IMR-90 (cell line): ENCODE results near the gene ALDOB. TPM values are rescaled to one million over a fixed set of nuclear protein-coding genes. Genes with fewer than 3 reads are reported as not detected.
A peak's percentile ranks its signal among the peaks of the same experiment; 100 is the strongest.

Experiments used
- ATAC-seq: fragments of 200-7000 bp; cut with Tn5 transposase; 2 replicates; pipeline ENCODE4 v1.9.1; 2020; ENCODE audit warnings: low read depth, mild to moderate bottlenecking, moderate library complexity
- BruUV-seq: library from RNA; stranded (reverse); fragments of 400-500 nt; replicated peaks from 2 replicates; lab custom pipeline; 2021; lab: Mats Ljungman, UMichigan
- CTCF ChIA-PET: fragments of 300-600 bp; formaldehyde crosslinking; extraction: SDS; loops from one replicate; lab custom pipeline; 2021; ENCODE audit warnings: antibody characterized with exemption; lab: Yijun Ruan, JAX
- POLR2A ChIA-PET: fragments of 300-600 bp; sonication (Branson Sonifier 250); formaldehyde crosslinking; loops from one replicate; lab custom pipeline; 2022; ENCODE audit warnings: antibody characterized with exemption; ENCODE audit not compliant: unreplicated experiment; lab: Charles Lee
- DNase-seq: peaks from one replicate; pipeline ENCODE4 v3.0.0; 2013
- H2AFZ ChIP-seq: replicated peaks from 2 replicates; pipeline ENCODE3; 2013; ENCODE audit warnings: low read length, mild to moderate bottlenecking; ENCODE audit not compliant: poor library complexity
- H2AK5ac ChIP-seq: 2 replicates; pipeline ENCODE4 v1.6.1; 2013; ENCODE audit warnings: low read depth, low read length, inconsistent platforms
- H2AK9ac ChIP-seq: replicated peaks from 2 replicates; pipeline ENCODE3; 2013; ENCODE audit warnings: mild to moderate bottlenecking, low read depth, low read length, moderate library complexity; ENCODE audit not compliant: poor library complexity
- H2BK120ac ChIP-seq: 2 replicates; pipeline ENCODE4 v1.6.1; 2013; ENCODE audit warnings: low read depth, low read length, inconsistent platforms
- H2BK15ac ChIP-seq: 3 replicates; pipeline ENCODE4 v1.6.1; 2013; ENCODE audit warnings: low read depth, low read length, inconsistent platforms
- H2BK20ac ChIP-seq: 2 replicates; pipeline ENCODE4 v1.6.1; 2013; ENCODE audit warnings: low read depth, mild to moderate bottlenecking, inconsistent platforms, low read length, moderate library complexity
- H2BK5ac ChIP-seq: 2 replicates; pipeline ENCODE4 v1.6.1; 2013; ENCODE audit warnings: mild to moderate bottlenecking, low read depth, low read length, inconsistent platforms; ENCODE audit not compliant: poor library complexity, severe bottlenecking
- H3K14ac ChIP-seq: replicated peaks from 2 replicates; pipeline ENCODE4 v1.6.1; 2013; ENCODE audit warnings: low read depth, low read length, inconsistent platforms
- H3K18ac ChIP-seq: 2 replicates; pipeline ENCODE4 v1.6.1; 2013; ENCODE audit warnings: low read depth, low read length, control low read depth
- H3K23ac ChIP-seq: 2 replicates; pipeline ENCODE4 v1.6.1; 2013; ENCODE audit warnings: low read depth, low read length, inconsistent platforms
- H3K27ac ChIP-seq: 2 replicates; pipeline ENCODE4 v1.5.1; 2013; ENCODE audit warnings: mild to moderate bottlenecking, control low read depth, low read length; ENCODE audit not compliant: insufficient read depth
- H3K27me3 ChIP-seq: 2 replicates; pipeline ENCODE4 v1.6.1; 2013; ENCODE audit warnings: low read length; ENCODE audit not compliant: control insufficient read depth, insufficient read depth
- H3K36me3 ChIP-seq: 2 replicates; pipeline ENCODE4 v1.6.1; 2013; ENCODE audit warnings: low read length, mixed read lengths; ENCODE audit not compliant: control insufficient read depth, insufficient read depth
- H3K4ac ChIP-seq: 2 replicates; pipeline ENCODE4 v1.6.1; 2013; ENCODE audit warnings: low read depth, low read length, inconsistent platforms
- H3K4me1 ChIP-seq: 2 replicates; pipeline ENCODE4 v1.6.1; 2013; ENCODE audit warnings: low read length, mixed read lengths; ENCODE audit not compliant: control insufficient read depth, insufficient read depth
- H3K4me2 ChIP-seq: 2 replicates; pipeline ENCODE4 v1.6.1; 2013; ENCODE audit warnings: low read depth, mild to moderate bottlenecking, control low read depth, low read length, moderate library complexity
- H3K4me3 ChIP-seq: 2 replicates; pipeline ENCODE4 v1.5.1; 2013; ENCODE audit warnings: low read depth, mild to moderate bottlenecking, control low read depth, low read length, moderate library complexity; ENCODE audit not compliant: insufficient read depth
- H3K56ac ChIP-seq: 2 replicates; pipeline ENCODE4 v1.6.1; 2013; ENCODE audit warnings: low read length, inconsistent platforms; ENCODE audit not compliant: insufficient read depth; ENCODE audit errors: extremely low read depth
- H3K79me1 ChIP-seq, 2 experiments: 2 replicates each; pipeline ENCODE4 v1.6.1; 2013; ENCODE audit warnings: low read length in 2 of 2, inconsistent platforms in 1 of 2, low read depth in 1 of 2
- H3K9ac ChIP-seq: 2 replicates; pipeline ENCODE4 v1.6.1; 2013; ENCODE audit warnings: low read depth, low read length, control low read depth
- H3K9me1 ChIP-seq: 2 replicates; pipeline ENCODE4 v1.6.1; 2013; ENCODE audit warnings: low read length, inconsistent platforms; ENCODE audit not compliant: insufficient read depth
- H3K9me3 ChIP-seq: 2 replicates; pipeline ENCODE4 v1.6.1; 2013; ENCODE audit warnings: low read length; ENCODE audit not compliant: control insufficient read depth, insufficient read depth
- H4K20me1 ChIP-seq: 2 replicates; pipeline ENCODE4 v1.6.1; 2013; ENCODE audit warnings: low read length, inconsistent platforms; ENCODE audit not compliant: insufficient read depth
- H4K5ac ChIP-seq: 2 replicates; pipeline ENCODE4 v1.6.1; 2013; ENCODE audit warnings: mild to moderate bottlenecking, low read depth, low read length, control low read depth
- H4K8ac ChIP-seq, 2 experiments: 2 replicates each; pipeline ENCODE4 v1.6.1; 2013; ENCODE audit warnings: low read depth in 2 of 2, low read length in 2 of 2, control low read depth in 1 of 2, inconsistent platforms in 1 of 2
- H4K91ac ChIP-seq: 2 replicates; pipeline ENCODE4 v1.6.1; 2013; ENCODE audit warnings: low read depth, low read length, inconsistent platforms; ENCODE audit not compliant: insufficient read depth
- CEBPB ChIP-seq: IDR thresholded peaks from 2 replicates; pipeline ENCODE4 v1.6.1; 2012; ENCODE audit warnings: low read depth, low read length, improper control_type of control experiment
- RAD21 ChIP-seq: IDR thresholded peaks from 2 replicates; pipeline ENCODE4 v1.6.1; 2012; ENCODE audit warnings: low read length, improper control_type of control experiment
- WGBS, 2 experiments: methylation state at CpG; one replicate each; pipeline versions ENCODE4 v1.1.5 to v1.1.7; 2013; ENCODE audit warnings: missing lambda C conversion rate in 2 of 2; ENCODE audit not compliant: insufficient read length in 1 of 2; ENCODE audit errors: extremely low coverage in 2 of 2; 5-methylcytosine and 5-hydroxymethylcytosine counted together
- dilution Hi-C: fragments of 300-500 bp; cut with HindIII; formaldehyde crosslinking; loops from one replicate; pipeline ENCODE4 v1.14.3; 2018; ENCODE audit warnings: low sequenced_read_pairs; ENCODE audit not compliant: unreplicated experiment
- in situ Hi-C: fragments of 300-500 bp; cut with MboI; formaldehyde crosslinking; loops from 3 replicates; pipeline ENCODE4 v1.14.3; 2019; ENCODE audit warnings: low sequenced_read_pairs, inconsistent platforms, mixed read lengths
- intact Hi-C: fragments of 100-400 bp; cut with micrococcal nuclease; formaldehyde crosslinking; loops from 2 replicates; pipeline ENCODE4 v1.10.0; 2022
- polyA plus RNA-seq, 3 experiments: library from polyadenylated mRNA; depleted of rRNA; stranded (reverse); fragments of >200 nt; gene quantifications; 2 replicates each; pipeline ENCODE4 v1.2.3, GENCODE V29; 2012; ENCODE audit warnings: low replicate concordance in 1 of 3
- total RNA-seq: library from RNA; depleted of rRNA; stranded (reverse); fragments of >200 nt; gene quantifications from 2 replicates; pipeline ENCODE4 v1.2.3, GENCODE V29; 2012

ALDOB gene
- total and polyA plus RNA-seq, 2 of the 4 experiments (the other 2 are of a cell fraction): not detected

GRCh38 chr9:101399643-101399970 is 36.0 kb downstream of the ALDOB start:
- BruUV-seq: no TSS peak
- Histone ChIP-seq H3K79me1 (peaks cover 32 to 40% of the 10 kb centered on the region in 2 experiments), H3K27ac (no peak overlapping the region), H4K20me1 (no peaks in the 10 kb centered on the region), H3K18ac (no peak overlapping the region), H3K4me1 (peaks cover 2% of the 10 kb centered on the region), H3K27me3 (no peaks in the 10 kb centered on the region), H2BK120ac (no peak overlapping the region), H3K23ac (peak overlapping the region; percentile 83; the same call in 1 of the 2 replicates), H2AK9ac (no peak overlapping the region), H3K9me3 (peaks cover 2% of the 10 kb centered on the region; the same call in 1 of the 2 replicates), H4K5ac (no peak overlapping the region), H3K56ac (no peak overlapping the region), H3K4me2 (peak overlapping the region; percentile 97), H3K36me3 (peaks cover 18% of the 10 kb centered on the region), H3K9ac (peak overlapping the region; percentile 74; the same call in 1 of the 2 replicates), H2BK20ac (no peak overlapping the region), H3K4ac (no peak overlapping the region), H2BK15ac (no peak overlapping the region), H2AK5ac (no peak overlapping the region), H4K91ac (no peak overlapping the region), H3K9me1 (no peaks in the 10 kb centered on the region), H3K14ac (no peak overlapping the region), H4K8ac (0 out of 4 replicates have a peak overlapping the region, but pooled peaks of 1 of the 2 experiments have one; percentile 36), H3K4me3 (peak overlapping the region; percentile 58), H2BK5ac (no peak overlapping the region), H2AFZ (no peak overlapping the region)
- intact Hi-C loops (loop anchor here (5.0 kb wide), 1 partner anchor 133 kb away; the partner anchor contains the start of gene RNF20), in situ Hi-C loops (no loop called here), dilution Hi-C loops (no loop called here)
- no CpG with 5 or more reads among the region's 2 CpGs for WGBS, 2 experiments
- DNase-seq (no peak), ATAC-seq (no peak)
- ChIA-PET POLR2A (no interaction called here), CTCF (interaction anchor here (1.6 kb wide), 1 partner anchor 11 kb away, joined by 5 read pairs; no protein-coding TSS in a partner anchor)
- no peak for TF ChIP-seq RAD21
- 0 out of 2 replicates have a peak, but pooled peaks have one; percentile 11 for TF ChIP-seq CEBPB
